AG09319 (cell line): ENCODE data around the gene NR5A2.
A peak's percentile ranks its signal among the peaks of the same experiment; 100 is the strongest.

ENCODE experiments used
- DNase-seq: peaks from one replicate; pipeline ENCODE4 v3.0.0-alpha.2; 2010; ENCODE audit warnings: low read depth; ENCODE audit errors: extremely low read depth
- TF ChIP-seq, protein P1 (sequence below): IDR thresholded peaks from 2 replicates; pipeline ENCODE4 v1.5.1; 2011; ENCODE audit warnings: low read depth, mild to moderate bottlenecking, inconsistent platforms, low read length, moderate library complexity

NR5A2 gene

DNA sequence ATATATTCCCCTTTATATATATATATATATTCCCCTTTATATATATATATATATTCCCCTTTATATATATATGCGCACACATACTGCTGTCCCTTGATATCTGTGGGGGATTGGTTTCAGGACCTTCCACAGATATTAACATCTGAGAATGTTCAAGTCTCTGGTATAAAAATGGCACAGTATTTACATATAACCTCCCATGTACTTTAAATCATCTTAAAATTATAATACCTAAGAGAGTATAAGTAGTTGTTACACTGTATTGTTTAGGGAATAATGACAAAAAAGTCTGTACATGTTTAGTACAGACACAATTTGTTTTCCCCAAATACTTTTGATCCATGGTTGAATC lies 45.8 kb downstream of the NR5A2 start:
- TF ChIP-seq, protein P1, sequence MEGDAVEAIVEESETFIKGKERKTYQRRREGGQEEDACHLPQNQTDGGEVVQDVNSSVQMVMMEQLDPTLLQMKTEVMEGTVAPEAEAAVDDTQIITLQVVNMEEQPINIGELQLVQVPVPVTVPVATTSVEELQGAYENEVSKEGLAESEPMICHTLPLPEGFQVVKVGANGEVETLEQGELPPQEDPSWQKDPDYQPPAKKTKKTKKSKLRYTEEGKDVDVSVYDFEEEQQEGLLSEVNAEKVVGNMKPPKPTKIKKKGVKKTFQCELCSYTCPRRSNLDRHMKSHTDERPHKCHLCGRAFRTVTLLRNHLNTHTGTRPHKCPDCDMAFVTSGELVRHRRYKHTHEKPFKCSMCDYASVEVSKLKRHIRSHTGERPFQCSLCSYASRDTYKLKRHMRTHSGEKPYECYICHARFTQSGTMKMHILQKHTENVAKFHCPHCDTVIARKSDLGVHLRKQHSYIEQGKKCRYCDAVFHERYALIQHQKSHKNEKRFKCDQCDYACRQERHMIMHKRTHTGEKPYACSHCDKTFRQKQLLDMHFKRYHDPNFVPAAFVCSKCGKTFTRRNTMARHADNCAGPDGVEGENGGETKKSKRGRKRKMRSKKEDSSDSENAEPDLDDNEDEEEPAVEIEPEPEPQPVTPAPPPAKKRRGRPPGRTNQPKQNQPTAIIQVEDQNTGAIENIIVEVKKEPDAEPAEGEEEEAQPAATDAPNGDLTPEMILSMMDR, result no peak

DNA sequence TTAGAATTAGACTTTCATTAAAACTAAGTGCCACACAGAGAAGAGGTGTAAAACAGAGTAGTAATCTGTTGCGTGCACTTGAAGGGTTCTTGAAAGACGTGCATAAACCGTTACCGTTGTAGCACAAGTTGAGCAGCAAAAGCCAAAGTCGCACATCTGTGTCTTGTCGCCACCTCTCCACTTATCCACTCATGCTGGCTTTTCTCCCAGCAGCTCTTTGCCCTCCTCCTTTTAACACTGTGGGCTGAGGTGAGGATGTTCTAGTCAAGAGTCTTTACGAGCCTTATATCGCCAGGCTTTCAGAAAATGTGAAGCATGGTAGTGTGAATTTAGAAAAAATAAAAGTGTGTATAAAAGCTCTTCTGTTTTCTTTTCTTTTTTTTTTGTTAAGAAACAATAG lies 48.0 kb downstream of the NR5A2 start:
- TF ChIP-seq, protein P1, result no peak
- DNase-seq, result no peak

More for the DNA sequence above, 45.8 kb downstream of the NR5A2 start:
- no peak for DNase-seq

DNA sequence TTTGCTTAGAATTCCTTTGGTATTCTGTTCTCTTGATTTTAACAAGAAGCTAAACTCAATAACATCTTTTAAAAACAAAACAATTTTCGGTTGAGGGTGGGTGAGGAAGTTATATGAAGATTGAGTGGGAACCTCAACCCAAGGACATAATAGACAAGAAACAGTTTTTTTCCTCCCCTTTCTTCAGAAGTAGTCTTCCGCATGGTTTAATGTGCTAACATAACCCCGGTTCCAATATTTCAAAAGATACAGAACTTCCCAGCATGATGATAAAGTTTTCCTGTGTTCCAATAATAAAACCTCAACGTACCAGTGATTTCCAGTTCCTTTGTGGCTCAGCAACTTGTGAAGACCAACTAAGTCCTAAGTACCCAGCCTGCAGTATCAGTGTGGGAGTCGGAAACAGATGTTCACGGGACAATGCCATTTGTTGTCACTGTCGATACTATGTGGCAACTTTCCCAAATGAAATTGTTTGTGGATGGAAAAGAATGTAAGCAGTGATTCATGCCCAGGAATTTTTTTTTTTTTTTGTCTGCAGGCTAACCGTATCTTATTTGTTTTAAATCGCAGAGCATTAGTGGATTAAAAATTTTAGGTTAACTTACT lies 48.5 kb downstream of the NR5A2 start:
- TF ChIP-seq, protein P1, result no peak

DNA sequence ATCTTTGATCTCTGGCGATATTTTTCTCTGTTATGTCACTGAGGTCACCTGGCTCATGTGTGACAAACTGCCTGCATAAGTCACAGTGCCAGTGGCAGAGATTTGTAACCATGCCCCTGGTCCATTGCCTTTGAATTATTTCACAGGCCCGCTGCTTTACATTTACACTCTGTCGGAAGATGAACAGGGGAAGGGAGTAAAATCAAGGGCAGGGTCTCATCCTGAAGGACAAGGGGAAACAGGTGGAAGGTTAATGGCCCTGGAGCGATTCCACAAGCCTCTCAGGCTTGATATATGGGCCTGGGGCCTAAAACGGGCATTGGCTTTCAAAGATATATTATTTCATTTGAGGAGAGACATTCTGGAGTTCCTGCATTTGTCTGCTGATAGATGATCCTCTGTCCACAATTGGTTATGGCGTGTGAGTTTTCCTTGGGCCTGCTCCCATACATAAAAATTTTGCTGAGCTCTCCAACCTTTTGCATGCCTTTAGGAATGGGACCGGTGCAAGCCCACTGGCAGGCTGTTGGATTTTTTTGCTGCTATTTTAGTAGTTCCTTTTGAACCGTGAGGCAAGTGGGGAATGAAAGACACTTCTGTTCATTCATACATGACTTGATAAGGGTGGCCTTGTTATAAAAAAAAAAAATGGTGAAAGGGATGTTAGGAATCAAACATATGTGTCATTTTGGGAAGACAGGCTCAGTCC lies 51.9 kb downstream of the NR5A2 start:
- DNase-seq, result no peak
- TF ChIP-seq, protein P1, result no peak

More for the DNA sequence above, 48.5 kb downstream of the NR5A2 start:
- peak; percentile 61 for DNase-seq

DNA sequence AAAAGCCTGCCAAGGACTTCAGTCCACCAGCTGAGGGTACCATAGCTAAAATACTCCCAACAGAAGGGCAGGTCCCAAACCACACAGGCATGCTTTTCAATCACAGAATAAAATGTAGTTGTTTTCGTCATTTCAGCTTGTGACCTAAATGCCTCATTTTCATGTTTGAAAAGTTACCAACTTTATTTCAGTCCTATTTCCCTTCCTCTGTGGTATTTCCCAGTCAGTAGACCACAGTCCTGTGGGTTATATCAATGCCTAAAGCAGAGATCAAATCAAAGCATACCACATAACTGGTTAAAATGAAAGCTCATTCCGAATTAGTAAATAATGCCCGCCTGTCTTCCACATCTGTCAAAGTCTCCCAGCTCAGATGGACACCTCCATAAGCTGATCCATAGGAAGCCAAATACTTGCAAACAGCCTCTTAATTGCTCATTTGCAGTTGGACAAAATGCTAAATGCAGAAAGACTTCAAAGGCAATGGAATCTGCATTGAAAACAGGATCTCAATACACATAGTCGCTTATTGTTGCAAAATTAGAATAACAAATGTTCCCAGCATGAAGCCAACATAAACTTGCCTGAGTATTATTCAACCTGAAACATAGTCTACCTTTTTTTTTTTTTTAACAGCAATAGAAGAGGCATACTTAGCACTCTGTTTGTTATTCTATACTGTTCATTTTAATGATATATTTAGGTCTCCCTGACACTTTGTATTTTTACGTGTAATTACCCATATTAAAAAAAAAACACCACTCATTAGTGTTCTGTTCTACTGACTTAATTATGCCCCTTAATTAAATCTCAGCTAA lies 53.9 kb downstream of the NR5A2 start:
- DNase-seq, result no peak
- TF ChIP-seq, protein P1, result no peak

DNA sequence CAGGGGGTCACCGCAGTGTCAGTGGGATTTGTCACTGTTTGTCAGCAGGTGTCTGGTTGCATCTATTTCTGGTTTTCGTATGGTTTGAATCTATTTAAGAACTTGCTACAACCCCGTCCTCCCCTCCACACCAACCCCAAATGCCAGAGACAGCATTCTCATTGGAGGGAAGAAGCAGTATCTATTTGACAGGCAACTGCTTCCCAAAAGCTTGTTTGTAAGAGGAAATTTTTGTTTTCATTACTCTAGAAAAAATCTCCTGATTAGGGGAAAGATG lies 54.4 kb downstream of the NR5A2 start:
- TF ChIP-seq, protein P1, result no peak
- DNase-seq, result no peak

DNA sequence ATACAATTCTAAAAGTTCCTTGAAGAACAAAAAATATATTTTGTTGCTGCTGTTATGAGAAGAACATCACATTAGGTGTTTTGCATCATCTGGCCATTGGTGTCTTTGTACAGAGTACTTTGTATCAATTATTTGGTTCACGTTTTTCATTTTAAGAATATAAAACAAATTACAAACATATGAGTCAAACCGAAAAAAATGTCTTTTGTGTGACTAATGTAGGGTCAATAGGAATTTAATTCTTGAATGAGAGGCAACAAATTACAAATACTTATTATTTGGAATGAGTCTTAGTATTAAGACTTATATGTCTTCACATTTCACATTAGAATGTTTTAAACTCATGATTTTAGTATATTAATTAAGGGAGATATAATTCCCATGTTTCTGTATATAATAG lies 54.8 kb downstream of the NR5A2 start:
- no peak for DNase-seq

More for the DNA sequence above, 54.8 kb downstream of the NR5A2 start:
- TF ChIP-seq, protein P1, result no peak
